ENCODE measurements around the gene MXD1.
A peak's percentile ranks its signal among the peaks of the same experiment; 100 is the strongest.
"Not testable (repeated sequence)": the region's sequence is repeated elsewhere in the genome, so short reads cannot be mapped to it uniquely, and the experiment has no call there.

The MXD1 gene

DNA sequence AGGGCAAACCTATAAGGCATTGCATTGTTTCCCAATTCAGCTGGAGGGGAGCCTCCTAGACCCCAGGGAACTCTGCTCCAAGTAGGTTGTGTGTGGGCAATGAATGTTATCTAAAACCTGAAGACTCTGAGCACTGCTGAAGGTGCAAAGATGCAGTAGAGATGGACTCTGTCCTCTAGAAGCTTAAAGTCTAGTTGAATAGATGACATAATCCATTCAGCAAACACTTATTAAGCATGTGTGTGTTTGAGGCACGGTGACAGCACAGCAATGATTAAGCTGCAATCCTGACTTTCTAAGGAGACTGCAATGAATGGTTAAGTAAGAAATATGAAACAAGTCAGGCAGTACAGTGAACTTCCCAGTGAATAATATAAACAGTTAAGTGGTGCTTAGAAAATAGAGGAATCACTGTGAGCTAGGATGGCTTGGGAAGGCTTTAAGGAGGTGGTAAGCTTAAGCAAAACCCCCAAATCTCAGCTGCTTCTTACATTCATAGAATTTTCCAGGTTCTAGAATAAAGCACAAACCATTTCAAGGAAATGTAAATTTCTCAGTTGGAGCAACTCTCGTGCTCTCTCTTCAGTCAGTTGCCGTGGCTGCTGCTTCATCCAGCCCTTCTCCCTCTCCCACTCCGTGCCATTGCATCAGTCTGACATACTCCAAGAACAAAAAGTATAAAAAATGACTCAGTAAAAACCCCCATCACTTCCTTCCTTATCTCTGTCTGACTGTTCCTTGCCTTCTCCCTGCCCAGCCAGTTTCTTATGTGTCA is 19.1 kb downstream of the MXD1 start:
- peak in 1 of 2 experiments; percentile 36 for DNase-seq

DNA sequence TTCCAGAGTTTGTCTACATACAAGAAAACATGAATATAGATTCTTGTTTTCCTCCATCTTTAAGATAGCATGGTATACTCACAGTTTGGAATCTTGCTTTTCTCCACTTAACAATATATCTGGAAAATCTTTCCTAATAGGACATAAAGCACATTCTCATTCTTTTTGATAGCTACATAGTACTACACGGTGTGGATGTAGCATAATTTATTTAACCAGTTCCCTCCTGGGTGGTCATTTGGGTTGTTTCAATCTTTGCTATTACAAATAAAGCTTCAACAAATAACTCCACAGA is 19.7 kb downstream of the MXD1 start:
- no peak for DNase-seq

DNA sequence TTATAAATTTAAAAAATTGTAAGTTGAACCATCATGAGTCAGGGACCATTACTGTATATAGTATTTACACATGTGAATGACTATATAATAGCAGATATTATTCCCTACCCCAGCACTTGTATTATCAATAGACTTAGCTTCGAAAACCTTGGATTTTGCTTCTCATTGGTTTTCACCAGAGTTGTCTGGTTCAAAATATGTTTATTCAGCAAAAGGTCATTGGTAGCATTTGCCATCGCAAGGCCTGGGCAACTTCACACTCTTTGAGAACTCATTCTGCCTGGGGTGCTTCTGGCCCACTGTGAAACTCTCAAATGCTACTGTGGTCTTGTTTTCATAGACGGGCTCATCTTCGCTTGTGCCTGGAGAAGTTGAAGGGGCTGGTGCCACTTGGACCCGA is 20.1 kb downstream of the MXD1 start:
- DNase-seq: no peak

DNA sequence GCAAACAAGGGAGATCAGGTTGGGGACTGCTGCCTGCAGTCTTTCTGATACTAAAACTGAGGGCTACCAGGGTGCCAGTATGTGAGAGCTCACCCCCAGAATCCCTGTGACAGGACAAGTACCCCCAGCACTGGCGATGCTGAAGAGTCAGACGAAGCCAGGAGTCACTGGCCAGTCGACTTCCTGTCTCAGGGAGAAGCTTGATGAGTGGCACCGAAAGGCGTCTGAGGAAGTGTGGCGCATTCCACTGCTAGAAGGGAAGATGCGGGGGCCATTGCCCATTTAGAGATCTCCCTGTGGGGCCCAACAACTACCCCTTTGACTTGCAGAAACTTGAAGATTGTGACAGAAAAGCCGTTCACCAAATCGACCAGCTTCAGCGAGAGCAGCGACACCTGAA is 22.0 kb downstream of the MXD1 start:
- DNase-seq: no peak

DNA sequence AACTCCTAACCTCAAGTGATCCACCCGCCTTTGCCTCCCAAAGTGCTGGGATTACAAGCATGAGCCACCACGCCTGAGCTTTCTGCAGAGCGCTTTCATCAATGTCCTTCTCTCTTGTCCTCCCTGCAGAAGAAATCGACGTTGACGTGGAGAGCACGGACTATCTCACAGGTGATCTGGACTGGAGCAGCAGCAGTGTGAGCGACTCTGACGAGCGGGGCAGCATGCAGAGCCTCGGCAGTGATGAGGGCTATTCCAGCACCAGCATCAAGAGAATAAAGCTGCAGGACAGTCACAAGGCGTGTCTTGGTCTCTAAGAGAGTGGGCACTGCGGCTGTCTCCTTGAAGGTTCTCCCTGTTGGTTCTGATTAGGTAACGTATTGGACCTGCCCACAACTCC is 23.1 kb downstream of the MXD1 start:
- no peak for DNase-seq

DNA sequence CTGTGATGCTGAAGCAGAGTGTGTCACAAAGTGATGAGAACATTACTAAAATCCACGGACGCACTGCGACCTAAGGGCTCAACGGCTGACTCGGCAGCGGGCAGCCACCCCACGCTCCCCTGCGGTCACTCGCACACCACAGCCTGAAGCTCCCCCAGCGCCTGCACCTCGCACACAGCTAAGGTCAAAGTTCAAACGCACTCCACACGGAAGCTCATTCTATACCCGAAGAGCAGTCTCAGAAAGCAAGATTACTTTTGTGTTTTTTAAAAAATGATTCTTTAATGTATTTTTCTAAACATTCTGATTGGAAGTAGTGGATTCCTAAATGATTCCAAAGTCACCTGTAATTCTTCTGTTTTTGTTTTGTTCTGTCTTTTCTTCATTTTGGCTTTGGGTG is 24.8 kb downstream of the MXD1 start:
- DNase-seq: no peak

DNA sequence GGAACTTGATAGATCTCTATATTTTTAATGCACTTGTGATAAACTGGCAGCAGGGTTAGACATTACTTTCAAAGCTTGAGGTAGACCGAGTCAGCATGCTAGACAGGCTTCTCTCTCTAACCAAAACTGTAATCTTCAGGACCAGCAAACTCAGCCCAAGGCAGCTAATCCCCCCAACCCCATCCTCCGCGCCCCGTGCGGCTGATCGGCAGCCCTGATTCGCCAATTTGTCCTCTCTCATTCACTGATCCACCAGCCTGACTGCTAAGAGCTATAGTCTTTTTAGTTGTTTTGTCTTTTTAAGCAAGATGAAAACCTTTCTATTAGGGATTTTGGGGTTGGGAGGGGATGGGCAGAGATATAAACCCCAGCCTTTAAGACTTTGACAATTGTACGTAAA is 25.8 kb downstream of the MXD1 start:
- DNase-seq: no peak

DNA sequence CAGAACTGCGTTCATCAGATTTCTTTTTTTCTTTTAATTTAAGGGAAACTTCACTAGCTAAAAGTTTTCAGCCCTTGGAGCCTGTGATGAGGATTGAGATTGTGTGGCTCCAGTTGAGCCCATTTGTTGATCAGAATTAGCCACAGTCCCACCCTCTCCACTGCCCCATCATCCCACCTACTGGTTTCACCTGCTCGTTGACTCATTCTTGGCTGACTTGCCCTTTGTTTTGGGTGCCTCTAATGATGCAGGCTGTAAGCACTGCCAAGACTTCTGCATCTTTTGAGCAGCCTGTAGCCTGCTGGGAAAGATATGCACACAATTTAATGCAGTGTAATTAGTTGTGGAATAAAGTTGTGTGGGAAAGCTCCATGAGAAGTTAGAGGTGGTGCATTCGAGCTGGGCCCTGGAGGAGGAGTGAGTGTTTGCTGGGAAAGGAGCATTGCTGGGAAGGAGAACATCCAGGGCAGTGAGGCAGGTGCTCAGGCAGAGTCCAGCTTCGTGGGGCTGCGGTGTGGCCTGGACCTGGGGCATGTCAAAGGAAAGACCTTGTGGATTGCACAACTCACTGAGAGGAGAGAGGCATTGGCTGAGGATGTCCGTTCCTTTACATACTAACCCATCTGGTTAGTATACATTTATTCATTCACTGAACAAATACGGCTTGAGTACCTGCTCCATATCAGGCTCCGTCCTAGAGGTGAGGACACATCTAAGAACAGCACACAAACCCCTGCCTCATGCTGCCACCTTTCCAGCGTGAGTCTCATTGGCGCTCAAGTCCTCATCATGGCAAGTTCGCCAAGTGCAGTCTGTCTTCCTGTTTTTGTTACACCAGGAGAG is 28.3 kb downstream of the MXD1 start:
- no peak for DNase-seq

DNA sequence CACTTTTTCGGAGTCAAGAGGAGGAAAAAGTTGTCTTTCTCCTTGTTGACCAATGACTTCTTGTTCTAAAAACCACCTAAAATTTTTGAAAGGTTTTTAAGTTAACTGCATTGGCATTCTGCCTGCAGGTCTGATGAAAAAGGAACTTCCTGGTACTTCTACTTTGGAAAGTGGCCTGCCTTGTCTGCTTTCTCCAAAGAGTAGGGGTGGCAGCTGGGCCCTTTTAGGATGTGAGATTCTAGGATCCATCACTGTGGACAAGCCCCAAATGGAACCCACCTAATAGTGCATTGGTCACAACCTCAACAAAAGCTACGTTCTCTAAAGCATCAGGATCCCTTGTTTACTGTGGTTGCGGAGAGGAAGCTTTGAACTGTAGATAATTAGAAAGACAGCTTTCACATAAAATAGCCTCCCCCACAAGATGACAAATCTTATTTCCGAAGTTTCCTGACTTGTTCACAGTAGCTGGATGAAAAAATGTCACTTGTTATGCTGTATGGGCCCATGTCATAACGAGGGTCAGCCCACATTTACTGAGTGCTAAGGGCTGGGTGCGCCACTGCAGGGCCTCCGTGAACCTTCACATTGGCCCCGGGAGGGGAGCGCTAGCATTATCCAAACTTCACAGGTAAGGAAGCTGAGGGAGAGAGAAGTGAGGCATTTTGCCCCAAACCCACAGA is 29.1 kb downstream of the MXD1 start:
- DNase-seq: no peak

DNA sequence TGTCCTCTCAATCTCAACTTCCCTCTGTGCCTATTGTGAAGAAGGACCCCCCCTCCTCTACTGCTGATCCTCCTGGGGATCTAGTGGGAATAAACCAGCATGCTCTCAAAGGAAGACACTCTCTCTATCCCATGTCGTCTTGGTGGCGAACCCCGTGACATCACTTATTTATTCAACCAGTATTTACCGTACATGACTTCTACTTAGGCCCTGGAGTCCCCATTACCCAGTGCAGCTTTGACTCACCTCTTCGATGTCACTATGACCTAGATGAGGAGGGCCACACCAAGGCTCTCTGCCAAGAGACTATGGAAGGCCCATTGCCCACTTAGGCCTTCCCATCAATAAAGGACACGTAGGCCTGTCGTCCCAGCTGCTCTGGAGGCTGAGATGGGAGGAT is 29.8 kb downstream of the MXD1 start:
- DNase-seq: no peak

DNA sequence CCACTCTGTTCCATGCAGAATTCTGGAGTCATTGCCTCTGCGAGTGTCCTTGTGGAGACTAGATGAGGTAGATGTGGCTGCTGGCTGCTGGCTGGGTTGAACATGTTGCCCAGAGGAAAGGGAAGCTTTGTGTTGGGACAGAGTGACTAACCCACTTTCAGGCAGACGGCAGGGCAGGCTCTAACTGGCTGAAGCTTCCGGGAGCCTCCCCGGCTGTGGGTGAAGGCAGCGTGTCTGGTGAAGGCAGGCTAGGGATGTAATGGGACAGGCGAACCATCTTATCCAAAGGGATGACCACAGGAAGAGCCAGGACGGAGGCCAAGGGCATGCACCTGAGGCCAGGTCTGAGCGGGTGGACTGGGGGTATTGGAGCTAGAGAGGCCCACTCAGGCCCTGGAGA is 30.5 kb downstream of the MXD1 start:
- no peak for DNase-seq

DNA sequence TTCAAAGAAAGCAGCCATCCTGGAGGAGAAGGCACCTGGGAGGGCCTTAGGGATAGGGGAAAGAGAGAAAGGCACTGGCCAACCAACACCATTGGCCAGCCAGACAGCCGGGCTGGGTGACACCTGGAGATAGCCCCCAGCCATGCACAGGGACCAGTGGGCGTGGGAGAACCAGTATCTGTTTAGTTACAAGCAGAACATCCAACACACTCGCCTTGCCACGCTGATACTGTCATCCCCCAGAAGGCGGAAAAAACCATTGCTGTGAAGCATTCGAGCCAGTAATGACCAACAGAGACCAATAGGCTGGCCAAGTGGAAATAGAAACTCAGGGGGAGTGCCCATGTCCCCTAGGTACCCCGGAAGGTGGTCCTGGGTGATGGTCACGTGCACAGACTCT is 31.0 kb downstream of the MXD1 start:
- no peak for DNase-seq

DNA sequence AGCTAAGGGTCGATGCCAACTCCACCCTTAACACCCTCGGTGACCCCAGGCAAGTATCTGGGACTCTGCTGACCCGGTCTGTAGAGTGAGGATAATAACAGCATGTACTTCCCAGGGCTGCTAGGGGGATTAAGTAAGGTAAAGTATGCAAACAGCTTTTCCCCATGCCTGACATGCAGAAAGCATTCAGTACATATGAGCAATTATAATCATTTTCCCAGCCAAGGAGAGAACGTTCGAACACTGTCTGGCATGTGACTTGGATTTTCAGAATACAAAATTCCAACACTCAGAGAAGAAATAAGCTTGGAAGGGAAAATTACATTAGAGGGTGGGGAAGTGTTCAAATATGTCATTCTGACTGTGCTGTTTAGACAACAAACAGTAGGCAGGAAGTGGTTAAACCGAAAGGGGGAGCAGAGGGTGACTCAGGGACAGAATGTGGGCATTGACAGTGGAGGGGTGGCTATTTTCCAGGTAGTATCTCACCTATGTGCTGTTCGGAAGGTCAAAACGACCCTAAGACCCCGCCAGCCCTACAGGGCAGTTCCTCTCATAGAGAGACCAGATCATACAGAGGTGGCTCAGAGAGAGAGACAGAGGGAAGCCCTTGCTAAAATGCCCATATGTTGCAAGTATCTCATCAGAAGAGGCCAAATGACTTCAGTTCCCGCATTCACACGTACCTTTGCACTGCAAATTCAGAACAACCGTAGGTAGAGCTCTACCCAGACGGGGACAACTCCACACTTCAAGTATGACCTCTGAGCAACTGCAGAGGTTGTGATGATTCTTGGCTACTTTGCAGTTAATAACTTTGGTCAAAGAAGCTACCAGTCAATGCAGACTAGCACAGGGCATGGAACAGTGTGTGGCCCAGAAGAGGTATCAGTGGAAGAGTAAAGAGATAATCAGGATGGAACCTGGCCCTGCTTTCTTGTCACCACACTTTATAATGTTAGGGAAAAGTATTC is 31.7 kb downstream of the MXD1 start:
- peak; percentile 64 to 66 for DNase-seq

DNA sequence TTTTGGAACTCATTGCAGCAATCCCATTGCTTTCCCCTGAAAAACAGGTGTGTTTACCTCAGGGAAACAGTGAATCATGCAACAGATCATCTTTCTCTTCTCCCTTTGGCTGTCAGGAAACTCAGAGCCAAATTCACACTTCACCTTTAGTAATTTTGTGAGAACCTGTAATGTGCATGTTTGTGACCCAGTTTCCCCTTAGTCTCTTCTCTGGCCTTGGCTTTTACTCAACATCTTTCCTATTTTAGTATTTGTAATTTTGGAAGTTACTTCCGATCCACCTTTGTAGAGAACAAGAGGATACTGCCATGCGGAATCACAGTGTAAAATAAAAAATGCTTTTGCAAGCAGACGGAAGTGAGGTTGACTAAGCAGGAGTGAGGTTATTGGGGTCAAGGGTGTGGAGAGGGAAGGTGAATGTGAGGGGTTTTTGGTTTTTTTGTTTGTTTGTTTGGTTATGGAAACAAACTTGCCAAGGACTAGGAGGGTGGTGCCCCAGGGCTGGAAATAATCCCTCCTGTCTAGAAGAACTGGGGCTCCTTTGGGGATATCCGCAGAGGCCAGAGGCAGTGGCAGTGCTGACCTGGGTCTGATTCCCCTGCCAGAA is 32.5 kb downstream of the MXD1 start:
- no peak for DNase-seq

DNA sequence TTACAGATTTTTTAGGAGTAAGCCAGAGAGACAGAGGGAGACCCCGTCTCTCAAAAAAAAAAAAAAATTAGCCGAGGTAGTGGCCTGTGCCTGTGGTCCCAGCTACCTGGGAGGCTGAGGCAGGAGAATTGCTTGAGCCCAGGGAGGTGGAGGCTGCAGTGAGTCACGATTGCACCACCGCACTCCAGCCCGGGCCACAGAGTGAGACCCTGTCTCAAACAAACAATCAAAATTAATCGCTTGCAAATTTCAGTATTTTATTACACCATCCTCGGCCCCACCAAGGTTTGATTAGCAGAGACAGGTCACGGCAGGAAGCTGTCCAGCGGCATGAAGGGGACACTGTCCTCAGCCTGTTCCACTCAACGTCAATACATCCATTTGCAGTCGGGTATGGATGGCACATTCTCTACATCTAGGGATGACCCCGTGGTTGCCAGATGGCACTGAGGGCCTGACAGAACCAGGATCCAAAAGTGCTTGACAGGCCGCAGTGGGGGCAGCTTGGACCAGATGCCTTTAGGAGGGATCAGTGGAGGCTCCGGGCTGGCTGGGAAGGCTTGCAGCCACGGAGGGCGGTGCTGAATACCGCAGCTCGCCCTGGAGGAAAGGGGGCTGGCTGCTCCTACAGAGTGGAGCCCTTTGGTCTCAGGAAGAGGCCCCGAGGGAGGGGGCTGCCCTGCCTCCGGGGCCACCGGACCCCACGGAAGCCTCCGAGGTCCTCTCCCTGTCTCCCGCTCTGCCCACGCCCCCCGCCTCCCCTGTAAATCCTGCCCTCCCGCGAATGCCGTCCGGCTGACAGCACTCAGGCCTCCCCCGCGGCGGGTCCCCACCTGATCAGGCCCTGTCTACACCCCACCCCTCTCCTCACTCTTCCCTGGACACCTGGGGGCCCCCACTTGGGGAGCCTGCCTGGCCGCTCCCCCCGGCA is 33.4 kb downstream of the MXD1 start:
- no peak for DNase-seq

DNA sequence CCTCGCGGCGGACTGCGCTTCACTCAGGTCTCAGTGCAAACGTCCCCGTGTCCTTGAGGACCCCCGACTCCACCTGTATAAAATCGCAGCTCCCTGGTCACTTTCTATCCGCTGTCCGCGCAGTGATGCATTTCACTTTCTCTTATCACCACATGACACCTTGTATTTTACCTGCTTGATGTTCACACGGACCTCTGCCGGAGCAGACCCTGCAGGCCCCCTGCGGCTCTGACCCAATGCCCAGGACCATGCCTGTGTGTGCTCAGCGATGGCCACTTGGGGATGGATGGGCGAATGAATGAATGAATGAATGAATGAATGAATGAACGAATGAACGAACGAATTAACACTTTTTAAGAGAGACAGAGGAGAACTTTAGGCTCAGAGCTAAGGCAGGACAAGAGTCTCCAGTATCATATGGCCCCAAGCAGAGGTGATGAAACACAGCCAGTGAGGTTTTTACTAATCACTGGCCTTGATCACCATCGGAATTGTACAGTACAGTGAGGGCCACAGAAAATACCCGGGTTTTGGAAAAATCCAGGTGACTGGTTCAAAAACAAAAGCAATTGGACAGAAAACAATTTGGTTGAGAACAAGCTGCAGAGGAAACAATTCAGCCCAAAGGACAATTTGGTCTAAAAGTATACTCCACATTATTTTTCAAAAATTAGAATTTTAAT is 34.2 kb downstream of the MXD1 start:
- DNase-seq: no peak

DNA sequence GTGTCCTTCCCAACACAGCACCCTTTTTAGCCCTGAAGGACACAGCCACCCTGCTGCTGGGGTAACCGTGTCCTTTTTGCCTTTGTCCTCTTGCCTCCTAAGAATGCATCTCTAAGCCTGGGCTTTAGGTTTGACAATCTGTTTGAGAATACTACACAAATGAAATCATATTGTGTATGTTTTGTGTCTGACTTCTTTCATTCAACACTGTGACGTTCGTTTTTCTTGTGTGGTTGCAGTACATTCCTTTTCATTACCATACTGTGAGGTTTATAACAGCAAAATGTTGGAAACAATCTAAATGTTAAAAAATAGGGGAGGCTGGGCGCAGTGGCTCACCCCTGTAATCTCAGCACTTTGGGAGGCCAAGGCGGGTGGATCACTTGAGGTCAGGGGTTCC is 35.3 kb downstream of the MXD1 start:
- DNase-seq: no peak

DNA sequence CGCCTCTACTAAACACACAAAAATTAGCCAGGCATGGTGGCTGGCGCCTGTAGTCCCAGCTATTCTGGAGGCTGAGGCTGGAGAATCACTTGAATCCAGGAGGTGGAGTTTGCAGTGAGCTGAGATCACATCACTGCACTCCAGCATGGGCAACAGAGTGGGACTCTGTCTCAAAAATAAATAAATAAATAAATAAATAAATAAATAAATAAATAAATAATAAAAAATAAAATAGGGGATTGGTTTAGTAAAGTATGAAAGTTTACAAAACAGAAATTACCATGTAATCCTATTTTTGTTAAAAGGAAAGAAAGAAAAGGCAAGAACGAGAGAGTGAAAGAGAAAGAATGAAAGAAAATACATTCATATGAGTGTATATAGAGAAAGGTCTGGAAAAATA is 35.8 kb downstream of the MXD1 start:
- not testable (repeated sequence) for DNase-seq

DNA sequence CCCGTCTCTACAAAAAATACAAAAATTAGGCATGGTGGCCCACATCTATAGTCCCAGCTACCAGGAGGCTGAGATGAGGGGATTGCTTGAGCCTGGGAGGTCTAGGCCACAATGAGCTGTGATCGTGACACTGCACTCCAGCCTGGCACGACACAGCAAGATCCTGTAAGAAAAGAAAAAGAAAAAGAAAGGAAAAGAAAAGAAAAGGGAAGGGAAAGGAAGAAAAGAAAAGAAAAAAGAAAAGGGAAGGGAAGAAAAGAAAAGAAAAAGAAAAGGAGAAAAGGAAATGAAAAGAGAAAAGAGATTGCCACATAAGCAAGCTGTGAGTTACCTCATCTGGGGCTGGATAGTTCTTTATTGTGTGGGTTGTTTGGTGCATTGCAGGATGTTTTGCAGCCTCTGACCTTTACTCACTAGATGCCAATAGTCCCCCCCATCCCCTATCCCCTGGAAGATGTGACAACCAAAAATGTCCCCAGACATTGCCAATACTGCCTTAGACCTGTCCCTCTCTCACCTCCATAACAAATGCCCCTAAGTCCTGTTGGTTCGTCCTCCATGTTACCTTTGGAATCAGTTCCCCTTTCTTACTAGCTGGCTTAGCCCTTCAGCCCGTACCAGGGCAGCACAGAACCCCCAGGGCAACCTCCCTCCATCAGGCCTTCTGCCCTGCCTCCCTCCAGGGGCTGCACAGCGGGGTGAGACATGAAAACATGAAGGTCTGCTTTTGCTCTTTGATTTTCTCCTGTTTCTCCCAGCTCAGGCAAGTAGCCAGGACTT is 37.6 kb downstream of the MXD1 start:
- no peak for DNase-seq

DNA sequence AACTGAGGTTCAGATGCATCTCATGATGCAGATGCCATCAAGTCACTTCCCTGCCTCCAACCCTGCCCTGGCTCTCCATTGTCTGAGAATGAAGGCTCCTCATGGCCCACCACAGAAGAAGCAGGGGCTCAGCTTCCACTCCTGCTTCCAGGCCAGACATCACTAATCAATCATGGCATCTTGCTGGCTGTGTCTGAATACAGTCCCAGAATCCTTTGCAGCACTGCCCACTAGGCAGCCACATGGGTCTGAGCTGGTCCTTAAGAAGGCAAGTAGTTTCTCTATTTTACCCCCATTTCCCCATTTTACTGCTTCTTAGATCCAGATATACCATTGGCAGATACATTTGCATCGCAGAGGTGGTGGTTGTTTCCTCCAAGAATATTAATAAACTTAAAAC is 39.2 kb downstream of the MXD1 start:
- DNase-seq: no peak
